ENCODE measurements around the gene RTKN. TPM values are rescaled to one million over a fixed set of nuclear protein-coding genes. Genes with fewer than 3 reads are reported as not detected.

The RTKN gene
- total RNA-seq, 1 experiment from 2014 or later = 94.0 TPM

DNA sequence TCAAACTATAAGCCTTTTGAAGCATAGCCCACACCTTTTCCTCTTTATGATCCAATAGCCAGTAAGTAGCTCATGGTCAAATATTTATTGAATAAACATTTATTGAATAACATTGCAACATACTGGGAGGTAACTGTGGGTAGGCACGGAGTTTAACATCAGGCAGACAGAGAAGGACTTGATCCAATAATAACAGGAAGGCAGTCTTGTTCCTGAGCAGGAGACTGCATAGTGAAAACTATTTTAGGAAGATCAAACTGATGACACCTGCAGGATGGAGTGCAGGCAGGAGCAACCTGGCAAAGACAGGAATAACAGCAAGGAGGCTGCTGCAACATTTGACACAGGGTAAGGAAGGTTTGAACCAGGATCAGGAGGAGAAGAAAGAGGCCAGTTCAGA, 58.5 kb downstream of the RTKN start:
- intact Hi-C loops (cut with micrococcal nuclease) = no loop called here
- ATAC-seq = no peak
- no peak overlapping the region for H3K9ac ChIP-seq (ENCODE audit: low read length)
- H3K4me1 ChIP-seq (ENCODE audit: control insufficient read depth in 1 of 2, insufficient read depth in 2 of 2, low read length in 2 of 2) = peaks cover 4 to 10% of the 10 kb centered on the region in 2 experiments; a peak in 3 of 4 replicates
- TF ChIP-seq ELF1 (IDR thresholded peaks at IDR 0.05; ENCODE audit: borderline replicate concordance, low read depth) = no peak
- TF ChIP-seq, protein P1, sequence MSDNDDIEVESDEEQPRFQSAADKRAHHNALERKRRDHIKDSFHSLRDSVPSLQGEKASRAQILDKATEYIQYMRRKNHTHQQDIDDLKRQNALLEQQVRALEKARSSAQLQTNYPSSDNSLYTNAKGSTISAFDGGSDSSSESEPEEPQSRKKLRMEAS (IDR thresholded peaks at IDR 0.05) = no peak
- no peak for TF ChIP-seq ZNF274 (IDR thresholded peaks at IDR 0.05; ENCODE audit: low read depth, low read length)
- no peak for TF ChIP-seq TCF7L2 (IDR thresholded peaks at IDR 0.05; ENCODE audit: borderline replicate concordance, extremely low read depth, insufficient read depth, insufficient read length)
- no peak for TF ChIP-seq CEBPB (IDR thresholded peaks at IDR 0.05; ENCODE audit: low read depth)
- TF ChIP-seq, protein P2, sequence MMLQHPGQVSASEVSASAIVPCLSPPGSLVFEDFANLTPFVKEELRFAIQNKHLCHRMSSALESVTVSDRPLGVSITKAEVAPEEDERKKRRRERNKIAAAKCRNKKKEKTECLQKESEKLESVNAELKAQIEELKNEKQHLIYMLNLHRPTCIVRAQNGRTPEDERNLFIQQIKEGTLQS (IDR thresholded peaks at IDR 0.05) = no peak
- TF ChIP-seq, protein P3, sequence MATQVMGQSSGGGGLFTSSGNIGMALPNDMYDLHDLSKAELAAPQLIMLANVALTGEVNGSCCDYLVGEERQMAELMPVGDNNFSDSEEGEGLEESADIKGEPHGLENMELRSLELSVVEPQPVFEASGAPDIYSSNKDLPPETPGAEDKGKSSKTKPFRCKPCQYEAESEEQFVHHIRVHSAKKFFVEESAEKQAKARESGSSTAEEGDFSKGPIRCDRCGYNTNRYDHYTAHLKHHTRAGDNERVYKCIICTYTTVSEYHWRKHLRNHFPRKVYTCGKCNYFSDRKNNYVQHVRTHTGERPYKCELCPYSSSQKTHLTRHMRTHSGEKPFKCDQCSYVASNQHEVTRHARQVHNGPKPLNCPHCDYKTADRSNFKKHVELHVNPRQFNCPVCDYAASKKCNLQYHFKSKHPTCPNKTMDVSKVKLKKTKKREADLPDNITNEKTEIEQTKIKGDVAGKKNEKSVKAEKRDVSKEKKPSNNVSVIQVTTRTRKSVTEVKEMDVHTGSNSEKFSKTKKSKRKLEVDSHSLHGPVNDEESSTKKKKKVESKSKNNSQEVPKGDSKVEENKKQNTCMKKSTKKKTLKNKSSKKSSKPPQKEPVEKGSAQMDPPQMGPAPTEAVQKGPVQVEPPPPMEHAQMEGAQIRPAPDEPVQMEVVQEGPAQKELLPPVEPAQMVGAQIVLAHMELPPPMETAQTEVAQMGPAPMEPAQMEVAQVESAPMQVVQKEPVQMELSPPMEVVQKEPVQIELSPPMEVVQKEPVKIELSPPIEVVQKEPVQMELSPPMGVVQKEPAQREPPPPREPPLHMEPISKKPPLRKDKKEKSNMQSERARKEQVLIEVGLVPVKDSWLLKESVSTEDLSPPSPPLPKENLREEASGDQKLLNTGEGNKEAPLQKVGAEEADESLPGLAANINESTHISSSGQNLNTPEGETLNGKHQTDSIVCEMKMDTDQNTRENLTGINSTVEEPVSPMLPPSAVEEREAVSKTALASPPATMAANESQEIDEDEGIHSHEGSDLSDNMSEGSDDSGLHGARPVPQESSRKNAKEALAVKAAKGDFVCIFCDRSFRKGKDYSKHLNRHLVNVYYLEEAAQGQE (IDR thresholded peaks at IDR 0.05; ENCODE audit: low read depth) = no peak
- no peak for TF ChIP-seq ZFX (IDR thresholded peaks at IDR 0.05)
- TF ChIP-seq, protein P4, sequence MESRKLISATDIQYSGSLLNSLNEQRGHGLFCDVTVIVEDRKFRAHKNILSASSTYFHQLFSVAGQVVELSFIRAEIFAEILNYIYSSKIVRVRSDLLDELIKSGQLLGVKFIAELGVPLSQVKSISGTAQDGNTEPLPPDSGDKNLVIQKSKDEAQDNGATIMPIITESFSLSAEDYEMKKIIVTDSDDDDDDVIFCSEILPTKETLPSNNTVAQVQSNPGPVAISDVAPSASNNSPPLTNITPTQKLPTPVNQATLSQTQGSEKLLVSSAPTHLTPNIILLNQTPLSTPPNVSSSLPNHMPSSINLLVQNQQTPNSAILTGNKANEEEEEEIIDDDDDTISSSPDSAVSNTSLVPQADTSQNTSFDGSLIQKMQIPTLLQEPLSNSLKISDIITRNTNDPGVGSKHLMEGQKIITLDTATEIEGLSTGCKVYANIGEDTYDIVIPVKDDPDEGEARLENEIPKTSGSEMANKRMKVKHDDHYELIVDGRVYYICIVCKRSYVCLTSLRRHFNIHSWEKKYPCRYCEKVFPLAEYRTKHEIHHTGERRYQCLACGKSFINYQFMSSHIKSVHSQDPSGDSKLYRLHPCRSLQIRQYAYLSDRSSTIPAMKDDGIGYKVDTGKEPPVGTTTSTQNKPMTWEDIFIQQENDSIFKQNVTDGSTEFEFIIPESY (IDR thresholded peaks at IDR 0.05; ENCODE audit: extremely low read depth, insufficient replicate concordance, low read length) = no peak
- TF ChIP-seq SRF (IDR thresholded peaks at IDR 0.05; ENCODE audit: low read depth) = no peak
- no peak for TF ChIP-seq POLR2A (IDR thresholded peaks at IDR 0.05; ENCODE audit: borderline replicate concordance, extremely low read depth, insufficient read depth, insufficient read length)
- no peak for TF ChIP-seq JUND (IDR thresholded peaks at IDR 0.05)
- ChIA-PET CTCF (interaction anchor here (1.6 kb wide), 1 partner anchor 8 kb away, joined by 8 read pairs; no protein-coding TSS in a partner anchor), RAD21 (ENCODE audit: low non-redundant PET in 1 of 2, low total read pairs in 2 of 2, uncharacterized antibody in 2 of 2, unreplicated experiment in 2 of 2) (no interaction called here), POLR2A (no interaction called here)
- no peak overlapping the region for H3K4me2 ChIP-seq (ENCODE audit: low read length)
- H3K9me3 ChIP-seq (ENCODE audit: control insufficient read depth in 1 of 2, insufficient read depth in 1 of 2, low read depth in 1 of 2, low read length in 2 of 2) = no peaks in the 10 kb centered on the region
- H3K4me3 ChIP-seq (replicated peaks in 1 of 2; ENCODE audit: low read depth in 1 of 2, low read length in 2 of 2) = no peak overlapping the region
- no TSS peak for BruUV-seq (replicated peaks)
- no peaks in the 10 kb centered on the region for H4K20me1 ChIP-seq (ENCODE audit: insufficient read depth)
- peaks cover 57% of the 10 kb centered on the region for H3K79me2 ChIP-seq (ENCODE audit: insufficient read depth, low read length)
- no peak overlapping the region for H2AFZ ChIP-seq (ENCODE audit: low read depth, low read length, poor library complexity, severe bottlenecking)
- H3K9me2 ChIP-seq (ENCODE audit: insufficient read depth) = no peaks in the 10 kb centered on the region
- H3K27ac ChIP-seq (ENCODE audit: low read depth, low read length) = no peak overlapping the region
- no peaks in the 10 kb centered on the region; a peak in 1 of 4 replicates for H3K36me3 ChIP-seq (ENCODE audit: control insufficient read depth in 1 of 2, insufficient read depth in 2 of 2, low read length in 2 of 2)
- DNase-seq (ENCODE audit: low read depth, low spot score) = no peak
- H3K27me3 ChIP-seq (ENCODE audit: insufficient read depth, low read length) = no peaks in the 10 kb centered on the region
